ENCODE results near the gene TTC34.

TTC34 gene

DNA sequence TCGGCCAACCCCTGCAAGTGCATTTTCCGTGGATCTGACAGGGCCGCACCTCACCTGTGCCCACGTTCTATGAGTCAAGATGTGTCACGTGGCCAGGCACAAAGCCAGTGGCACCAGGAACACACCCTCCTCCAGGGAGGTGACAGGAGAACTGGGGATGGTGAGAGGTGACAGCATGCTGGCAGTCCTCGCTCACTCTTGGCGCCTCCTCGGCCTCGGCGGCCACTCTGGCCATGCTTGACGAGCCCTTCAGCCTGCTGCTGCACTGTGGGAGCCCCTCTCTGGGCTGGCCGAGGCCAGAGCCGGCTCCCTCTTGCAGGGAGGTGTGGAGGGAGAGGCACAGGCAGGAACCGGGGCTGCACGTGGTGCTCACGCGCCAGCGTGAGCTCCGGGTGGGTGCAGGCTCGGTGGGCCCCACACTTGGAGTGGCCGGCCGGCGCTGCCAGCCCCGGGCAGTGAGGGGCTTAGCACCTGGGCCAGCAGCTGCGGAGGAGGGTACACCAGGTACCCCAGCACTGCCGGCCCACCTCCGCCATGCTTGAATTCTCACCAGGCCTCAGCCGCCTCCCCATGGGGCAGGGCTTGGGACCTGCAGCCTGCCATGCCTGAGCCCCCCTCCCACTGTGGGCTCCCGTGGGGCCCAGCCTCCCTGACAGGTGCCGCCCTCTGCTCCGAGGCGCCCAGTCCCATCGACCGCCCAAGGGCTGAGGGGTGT is 11.6 kb upstream of the TTC34 start:
- no peak for DNase-seq (ENCODE audit: low spot score)

DNA sequence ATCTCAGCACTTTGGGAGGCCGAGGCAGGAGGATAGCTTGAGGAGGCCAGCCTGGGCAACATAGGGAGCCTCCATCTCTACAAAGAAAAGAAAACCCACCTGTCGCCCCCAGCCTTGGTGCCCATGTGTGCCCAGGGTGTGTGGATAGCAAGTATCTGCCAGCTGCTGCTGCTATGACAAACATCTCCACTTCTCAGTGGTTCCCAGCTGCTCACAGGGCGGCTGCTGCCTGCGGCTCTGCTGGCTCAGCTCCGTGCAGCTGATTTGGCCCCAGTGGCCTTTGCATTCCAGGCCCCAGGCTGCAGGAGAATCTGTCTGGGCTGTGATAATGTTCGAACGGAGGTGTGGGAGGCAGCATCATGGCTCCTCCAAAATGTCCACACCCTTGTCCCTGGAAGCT is 10.6 kb upstream of the TTC34 start:
- no peak for DNase-seq (ENCODE audit: low spot score)

DNA sequence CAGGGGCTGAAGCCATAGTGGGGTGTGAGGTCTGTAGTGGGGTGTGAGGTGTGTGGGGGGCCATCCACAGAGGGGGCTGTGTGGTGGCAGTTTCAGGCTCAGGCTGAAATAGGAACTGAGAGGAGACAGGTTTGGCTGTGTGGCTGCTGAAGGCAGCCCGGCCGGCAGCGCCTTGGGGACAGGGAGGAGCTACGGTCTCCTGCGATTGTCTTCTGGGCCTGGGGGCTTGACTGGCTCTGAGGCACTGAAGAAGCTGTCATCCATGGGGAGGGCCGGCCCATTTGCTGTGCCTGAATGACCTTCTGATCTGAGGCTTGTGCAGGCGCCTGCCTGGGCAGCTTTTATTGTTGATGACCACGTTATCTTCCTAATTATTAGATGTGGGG is 10.0 kb upstream of the TTC34 start:
- DNase-seq (ENCODE audit: low spot score), result no peak

DNA sequence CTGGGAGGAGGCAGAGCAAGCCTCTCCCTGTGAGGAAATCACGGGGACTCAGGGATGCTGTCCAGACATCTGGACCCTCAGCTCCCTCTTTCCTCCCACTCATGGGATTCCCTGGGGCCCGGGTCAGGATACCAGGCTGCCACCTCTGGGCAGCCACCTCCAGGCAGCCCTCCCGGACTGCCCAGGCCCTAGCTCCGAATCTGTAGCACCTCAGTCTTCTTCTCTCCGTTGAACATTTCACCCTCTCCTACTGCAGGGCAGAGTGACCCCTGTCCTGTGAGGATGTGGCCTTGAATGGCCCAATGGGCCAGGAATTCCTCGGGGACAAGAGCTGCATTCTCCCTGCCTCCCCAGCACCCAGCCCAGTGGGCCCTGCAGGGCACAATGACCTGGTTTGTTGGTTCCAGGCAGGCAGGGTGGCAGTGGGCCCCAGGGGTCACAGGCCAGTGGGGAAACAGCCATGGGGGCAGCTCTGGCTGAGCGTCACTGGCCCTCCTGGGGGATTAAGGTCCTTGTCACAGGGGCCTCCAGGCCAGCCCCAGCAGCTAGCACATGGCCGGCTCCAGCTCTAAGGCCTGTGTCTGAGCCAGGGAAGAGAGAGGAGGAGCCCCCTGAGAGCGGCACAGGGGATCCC is 9.5 kb upstream of the TTC34 start:
- no peak for DNase-seq (ENCODE audit: low spot score)

DNA sequence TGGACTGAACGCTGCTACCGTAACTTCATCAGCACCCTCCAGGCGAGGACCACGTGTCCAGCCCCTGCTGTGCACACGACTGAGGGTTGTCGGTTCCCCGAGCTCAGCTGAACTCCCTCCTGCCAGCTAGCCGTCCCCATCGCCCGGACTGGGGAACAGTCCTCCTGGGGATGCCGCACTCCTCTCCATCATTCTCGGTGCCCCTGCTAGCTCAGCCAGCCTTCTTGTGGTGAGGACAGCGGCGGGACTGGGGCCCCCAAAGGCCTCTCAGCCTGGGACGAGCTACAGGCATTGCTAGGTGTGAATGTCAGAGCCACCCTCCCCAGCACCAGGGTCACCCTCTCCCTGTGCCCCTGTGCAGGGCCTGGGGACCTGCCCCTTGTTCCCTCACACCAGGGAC is 8.8 kb upstream of the TTC34 start:
- no peak for DNase-seq (ENCODE audit: low spot score)

DNA sequence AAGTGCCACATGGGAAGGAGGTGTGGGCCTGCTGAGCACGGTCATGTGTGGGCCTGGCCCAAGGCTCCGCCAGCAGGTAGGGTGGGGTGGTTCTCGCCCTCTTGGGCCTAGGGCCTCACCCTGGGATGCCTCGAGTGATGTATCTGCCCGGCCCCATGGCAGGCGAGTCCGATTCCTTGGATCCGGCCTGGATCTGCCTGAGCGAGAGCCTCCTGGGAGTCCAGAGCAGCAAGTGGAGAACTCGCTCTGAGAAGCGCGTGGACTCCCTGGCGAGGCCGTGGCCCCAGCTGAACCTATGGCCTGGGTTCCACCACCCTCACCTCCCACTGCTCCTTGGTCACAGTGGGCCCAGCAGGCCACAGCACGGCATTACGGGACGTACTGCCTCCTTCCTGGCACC is 8.2 kb upstream of the TTC34 start:
- no peak for DNase-seq (ENCODE audit: low spot score)

DNA sequence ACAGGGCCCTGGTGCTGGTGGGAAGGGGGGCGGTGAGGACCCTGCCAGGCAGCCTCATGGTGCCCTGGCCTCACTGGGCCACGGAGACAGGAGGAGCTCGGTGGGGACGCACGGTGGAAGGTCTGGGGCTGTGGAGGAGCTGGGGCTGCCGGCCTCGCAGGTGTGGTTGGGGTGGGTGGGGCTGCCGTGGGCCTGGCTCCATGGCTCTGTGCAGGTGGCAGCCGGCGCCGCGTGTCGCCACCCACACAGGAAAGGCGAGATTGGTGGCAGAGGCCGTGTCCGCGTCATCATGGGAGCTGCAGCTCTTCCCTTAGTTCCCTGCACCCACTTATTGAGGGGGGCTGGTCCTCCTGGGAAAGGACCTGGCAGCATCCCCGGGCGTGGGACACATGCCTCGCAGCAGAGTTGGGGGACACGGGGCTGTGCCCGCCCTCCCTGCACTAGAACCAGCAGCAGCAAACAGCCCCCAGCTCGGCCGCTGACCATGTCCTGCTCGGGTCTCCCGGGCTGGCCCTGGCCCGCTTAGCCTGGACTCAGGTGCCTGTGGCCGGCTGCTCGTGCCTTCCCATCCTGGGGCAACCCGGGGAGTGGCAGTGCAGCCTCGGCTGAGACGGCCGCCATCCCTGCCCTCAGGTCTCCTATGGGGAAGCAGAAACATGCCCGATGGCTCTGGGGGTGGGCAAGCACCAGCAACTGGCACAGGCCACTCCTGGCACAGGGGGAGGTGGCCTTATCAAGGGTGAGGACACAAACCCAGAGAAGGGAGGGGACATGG is 7.5 kb upstream of the TTC34 start:
- no peak for DNase-seq (ENCODE audit: low spot score)

DNA sequence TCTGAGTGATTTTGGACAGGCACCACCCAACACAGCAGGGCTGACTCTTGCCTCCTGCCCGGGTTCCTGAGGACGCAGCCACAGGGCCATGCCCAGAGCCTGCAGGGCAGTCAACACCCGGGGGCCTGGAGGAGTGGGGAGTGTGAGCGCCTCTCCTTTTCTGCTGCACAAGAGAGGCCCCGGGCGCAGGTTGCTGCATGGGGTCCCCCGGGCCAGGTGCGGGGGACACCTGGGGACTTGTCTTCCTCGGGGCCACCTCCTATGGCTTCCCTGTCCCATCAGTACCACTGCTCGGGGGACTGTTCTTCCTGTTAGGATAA is 6.9 kb upstream of the TTC34 start:
- no peak for DNase-seq (ENCODE audit: low spot score)

DNA sequence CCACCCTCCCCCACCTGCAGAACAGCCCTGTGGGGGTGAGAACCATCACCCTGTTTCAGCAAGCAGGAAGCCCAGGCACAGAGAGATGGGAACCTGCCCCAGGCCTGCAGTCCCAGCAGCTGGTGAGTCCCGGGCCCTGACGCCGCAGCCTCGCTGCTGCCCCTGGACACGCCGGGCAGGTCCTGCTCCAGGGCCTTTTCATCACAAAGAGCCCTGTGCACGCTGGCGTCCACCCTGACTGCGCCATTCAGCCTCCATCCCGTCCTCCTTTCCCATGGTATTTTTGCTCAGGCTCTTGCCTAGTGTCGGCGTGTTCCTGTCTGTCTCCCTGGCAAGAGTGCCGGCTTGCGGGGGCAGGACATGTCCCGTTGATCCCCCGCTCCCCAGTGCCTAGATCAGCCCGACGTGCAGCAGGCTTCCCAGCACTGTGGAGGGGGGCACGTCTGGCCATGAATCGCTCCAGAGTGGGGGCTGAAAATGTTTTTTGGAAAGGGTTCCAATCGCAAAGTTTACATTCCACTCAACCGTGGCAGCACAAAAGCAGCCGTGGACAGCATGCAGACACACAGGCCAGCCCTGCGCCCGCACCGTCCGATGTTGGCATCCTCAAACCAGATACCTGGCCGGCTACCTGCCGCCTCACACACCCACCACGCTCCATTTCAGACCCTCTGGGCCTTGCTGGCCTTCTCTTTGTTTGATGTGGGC is 6.3 kb upstream of the TTC34 start:
- DNase-seq (ENCODE audit: low spot score), result no peak

DNA sequence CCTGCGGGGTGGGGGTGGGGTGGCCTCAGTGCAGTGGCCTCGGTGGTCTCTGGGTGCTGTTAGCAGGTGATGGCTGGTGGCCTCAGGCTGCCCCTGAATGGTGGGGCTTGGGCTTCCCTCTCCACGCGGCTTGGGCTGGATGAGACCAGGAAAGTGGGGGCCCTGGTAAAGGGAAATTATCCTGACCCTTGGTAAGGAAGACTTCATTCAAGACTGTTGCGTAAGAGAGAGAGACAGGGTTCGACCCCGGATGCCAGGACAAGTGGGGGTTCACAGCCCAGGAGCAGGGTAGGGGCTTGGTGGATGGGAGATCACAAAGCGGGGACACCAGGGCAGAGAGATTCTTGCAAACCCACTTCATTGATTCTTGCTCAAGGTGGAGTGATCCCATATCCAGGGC is 5.5 kb upstream of the TTC34 start:
- no peak for DNase-seq (ENCODE audit: low spot score)

DNA sequence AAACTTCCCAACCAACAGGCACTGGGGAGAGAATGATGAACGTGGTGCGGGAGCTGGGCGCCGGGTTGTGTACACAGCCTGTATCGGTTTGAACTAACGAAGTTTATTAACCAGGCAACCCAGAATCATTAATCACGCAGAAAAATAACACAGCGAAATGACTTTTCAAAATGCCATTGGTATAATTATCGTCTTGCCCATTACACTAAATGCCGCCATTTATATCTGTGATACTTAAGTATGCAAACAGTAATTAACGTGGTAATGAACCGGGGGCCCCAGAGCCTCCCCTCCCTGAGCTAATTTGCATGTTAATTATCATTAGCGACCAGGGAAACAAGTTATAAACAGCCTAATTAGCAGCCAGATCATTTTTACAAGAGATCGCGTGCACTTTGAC is 5.1 kb upstream of the TTC34 start:
- DNase-seq (ENCODE audit: low spot score), result no peak

DNA sequence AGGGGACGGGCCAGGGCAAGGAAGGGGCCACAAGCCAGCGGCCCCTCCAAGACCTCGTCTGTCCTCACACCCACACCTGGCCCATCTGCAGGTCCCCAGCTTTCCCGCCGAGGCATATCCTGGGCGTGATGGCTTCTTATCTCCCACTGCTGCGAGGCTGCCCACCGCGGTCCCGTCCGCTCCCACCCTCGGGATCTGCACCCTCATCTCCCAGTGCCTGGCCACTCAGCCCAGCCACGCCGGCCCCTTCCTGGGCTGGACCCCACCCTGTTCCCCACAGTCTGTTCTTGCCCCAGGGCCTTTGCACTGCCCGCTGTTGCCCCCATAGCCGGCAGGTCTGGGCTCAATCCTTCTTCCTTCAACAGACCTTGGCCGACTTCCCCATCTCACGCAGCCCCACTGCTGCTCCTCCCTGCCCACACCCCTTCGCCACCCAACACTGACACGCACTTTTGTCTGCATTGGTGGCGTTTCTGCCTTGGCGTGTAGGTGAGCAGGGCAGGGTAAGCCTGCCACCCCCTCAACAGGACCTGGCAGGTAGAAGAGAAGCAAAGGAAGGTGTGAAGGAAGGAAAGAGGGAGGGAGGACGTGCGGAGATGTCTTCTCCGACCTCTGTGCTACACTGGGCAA is 4.4 kb upstream of the TTC34 start:
- DNase-seq (ENCODE audit: low spot score), result no peak

DNA sequence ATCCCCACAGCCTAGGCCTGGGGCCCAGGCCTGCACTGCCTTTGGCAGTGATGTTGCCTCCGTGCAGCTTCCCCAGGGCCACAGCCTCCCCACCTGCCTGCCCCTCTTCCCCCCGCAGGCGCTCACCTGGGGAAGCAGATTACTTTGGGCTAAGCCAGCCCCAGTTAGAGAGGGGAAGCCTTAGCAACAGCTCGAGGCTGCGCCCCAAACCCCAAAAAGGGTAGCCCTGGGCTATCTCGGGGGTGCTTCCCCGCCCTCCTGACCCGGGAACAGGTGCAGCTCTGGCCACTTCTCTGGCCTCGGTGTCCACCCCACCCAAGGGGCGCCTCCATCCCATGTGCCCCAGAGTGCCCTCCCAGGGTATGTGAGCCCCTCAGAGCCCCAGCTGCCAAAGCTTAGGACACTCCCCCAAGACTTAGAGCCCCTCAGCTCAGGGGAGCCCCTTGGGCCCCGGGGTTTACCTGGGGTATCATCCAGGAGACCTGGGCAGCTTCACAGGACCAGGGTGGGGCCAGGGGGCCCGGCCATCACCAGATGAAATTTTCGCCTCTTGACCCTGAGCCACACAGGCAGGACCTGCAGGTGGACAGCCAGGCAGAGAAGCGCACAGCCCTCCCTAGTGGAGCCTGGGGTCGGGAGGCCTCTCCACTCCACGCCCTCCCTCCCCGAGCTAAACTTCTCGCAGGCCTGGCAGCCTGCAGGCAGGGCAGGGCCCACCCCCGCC is 3.3 kb upstream of the TTC34 start:
- DNase-seq (ENCODE audit: low spot score), result no peak

DNA sequence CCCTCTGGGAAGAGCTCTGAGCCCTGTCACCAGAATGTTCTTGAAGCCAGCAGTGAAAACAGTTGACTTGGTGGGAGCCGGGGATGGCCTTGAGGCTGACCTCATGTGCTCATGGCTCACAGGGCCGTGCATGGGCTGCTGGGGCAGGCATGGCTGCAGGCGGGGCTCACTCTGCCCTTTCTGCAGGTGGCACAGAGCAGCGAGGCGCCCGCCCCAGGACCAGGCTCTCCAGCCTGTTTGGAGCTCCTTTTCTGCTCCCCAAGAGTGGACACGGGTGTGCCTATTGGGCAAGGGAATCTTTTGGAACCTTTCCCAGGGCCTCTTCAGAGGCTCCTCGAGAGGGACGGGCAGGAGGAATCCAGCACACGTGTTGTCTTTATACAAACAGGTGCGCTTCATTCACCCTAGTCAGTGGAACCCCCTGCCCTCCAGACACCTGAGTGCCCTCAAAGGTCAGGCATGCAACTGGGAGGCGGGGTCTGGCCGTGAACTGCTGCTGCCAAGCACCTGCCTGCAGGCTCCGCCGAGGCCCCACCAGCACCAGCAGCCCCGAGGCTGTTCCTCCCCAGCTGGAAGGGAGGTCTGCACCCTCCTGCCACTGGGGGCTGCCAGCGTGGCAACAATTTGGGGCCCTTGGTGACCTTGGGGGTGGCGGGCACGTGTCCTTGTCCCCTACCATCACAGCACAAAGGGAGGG is 2.6 kb upstream of the TTC34 start:
- DNase-seq (ENCODE audit: low spot score), result no peak

DNA sequence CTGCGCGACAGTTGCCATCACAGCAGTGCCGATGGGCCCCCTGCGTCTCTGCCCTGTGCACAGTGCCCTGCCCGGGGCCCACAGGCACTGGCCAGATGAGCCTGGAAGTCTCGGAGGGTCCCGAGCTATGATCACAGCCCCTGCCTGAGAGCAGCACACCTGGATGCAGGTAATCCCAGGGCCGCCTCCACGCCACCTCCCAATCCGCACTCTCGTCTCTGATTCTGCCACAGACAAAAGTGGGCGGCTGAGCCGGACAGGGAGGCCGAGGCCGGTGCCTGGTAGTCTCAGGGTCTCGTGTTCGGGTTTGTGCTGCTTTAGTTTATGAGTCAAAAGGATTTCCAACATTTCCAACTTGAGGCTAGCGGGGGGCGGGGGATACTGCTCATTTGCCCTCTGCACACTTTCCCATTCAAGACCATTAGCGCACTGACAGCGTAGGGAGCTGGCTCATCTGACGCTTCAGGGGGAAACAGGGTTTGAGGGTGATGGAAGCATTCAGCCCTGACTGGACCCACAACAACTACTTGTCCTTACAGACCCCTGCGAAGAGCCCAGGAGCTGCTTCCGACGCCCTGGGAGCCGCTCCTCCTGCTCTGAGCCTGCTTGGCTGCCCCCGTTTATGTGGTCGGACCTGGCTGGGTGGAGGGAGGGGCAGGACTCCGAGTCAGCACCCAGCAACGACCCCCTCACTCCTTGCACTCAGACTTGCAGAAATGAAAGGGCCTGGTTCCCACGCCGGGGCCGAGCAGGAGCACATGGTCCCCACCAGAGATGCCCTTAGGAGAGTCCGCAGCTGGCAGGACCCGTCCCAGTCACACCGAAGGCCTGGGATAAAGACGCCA is 1.8 kb upstream of the TTC34 start:
- no peak for DNase-seq (ENCODE audit: low spot score)

DNA sequence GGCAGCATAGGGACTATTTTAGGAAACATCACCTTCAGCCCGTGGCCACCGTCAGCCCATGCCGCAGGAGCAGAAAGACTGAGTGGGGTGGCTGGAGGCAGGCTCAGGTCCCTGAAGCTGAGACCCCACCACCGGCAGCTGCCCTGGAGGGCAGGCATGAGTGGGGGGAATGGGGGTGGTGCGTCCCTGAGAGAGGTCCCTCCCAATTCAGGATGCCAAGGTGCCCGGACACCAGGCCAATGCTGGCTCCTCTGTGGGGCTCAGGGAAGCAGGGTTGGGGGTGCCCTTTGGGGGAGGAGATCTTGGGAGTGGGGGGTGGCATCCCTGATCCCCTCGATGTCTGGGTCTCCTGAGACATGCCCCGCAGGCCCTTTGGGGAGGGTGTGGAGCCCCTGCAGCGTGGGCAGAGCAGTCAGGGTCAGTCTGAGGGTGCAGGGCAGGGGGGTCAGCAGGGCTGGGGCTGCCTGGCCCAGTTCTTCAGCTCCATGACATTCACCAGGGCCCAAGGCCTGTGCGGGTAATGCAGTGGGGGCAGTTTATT is 998 bp upstream of the TTC34 start:
- DNase-seq (ENCODE audit: low spot score), result no peak

DNA sequence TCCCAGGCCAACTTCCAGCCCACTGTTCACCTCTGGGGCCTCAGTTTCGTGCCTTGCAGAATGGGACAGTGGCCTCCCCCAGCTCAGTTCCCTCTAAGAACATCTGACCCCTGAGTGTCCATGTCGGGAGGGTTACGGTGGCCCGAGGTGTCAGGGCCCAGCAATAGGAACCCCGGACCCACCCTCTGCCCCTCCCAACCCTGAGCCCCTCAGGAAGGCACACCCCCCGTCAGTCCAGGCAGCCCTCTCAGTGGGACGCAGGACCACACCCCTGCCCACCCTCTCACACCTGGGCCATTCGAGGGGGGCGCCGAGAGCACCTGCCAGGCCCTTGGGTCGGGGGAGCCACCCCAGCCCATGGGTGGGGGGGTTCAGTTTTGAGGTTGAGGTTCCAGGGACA is 447 bp downstream of the TTC34 start:
- DNase-seq (ENCODE audit: low spot score), result no peak

DNA sequence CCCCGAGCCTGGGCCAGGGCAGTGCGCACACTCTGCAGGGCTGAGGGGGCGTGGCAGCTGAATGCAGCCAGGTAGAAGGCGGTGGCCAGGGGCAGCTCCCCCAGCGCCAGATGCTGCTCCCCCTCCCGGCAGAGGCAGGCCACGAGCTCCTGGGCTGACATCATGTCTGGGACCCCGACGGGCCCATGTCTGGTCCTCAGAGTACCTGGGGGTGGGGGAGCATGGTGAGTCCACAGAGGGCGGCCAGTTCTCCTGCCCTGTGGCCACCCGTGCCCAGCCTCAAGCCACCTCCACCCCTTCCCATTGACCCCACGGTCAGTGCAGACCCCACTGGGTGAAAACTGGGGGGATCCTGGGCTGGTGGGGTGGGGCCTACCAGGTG is 838 bp downstream of the TTC34 start:
- no peak for DNase-seq (ENCODE audit: low spot score)

DNA sequence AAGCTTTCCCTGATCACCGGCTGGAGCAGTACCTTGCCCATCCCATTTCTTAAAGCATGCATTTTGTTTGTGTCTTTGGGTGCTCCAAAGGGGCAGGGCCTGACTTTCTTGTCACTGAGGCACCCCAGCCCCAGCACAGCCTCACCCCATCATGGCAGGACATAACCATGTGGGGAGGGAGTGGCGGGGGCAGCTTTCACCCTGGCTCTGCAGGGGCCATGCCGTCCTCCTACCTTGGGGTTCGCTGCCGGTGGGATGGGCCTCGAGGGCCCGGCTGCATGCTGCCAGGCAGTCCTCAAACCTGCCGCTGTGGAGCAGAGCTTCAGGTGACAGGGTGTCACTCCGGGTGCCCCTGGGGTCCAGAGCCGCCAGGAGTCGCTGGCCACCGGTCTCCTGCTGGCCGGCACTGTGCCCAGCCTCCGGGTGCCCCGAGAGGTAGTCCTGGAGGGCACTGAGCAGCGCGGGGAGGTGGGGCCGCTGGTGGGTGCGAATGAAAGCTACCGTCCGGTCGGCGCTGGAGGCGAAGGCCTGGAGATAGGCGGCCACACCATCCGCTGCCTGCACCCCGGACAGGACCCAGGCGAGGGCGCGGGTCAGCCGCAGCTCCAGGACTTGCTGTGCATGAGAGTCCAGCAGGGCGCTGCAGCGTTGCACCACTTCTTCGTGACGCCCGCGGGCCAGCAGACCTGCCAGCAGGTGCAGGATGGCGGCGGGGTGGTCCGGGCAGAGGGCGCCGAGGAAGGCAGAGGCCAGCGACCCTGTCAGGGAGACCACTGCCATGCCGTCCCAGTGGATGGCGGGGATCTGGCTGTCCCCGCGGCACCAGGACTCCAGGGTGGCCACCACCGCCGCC is 1.5 kb downstream of the TTC34 start:
- DNase-seq (ENCODE audit: low spot score), result no peak
